SKM-1 (cell line): ENCODE data around the gene LRRC8A.
"Not testable (repeated sequence)": the region's sequence is repeated elsewhere in the genome, so short reads cannot be mapped to it uniquely, and the experiment has no call there.

Source experiments
- DNase-seq: peaks from one replicate; lab custom pipeline; 2025; ENCODE audit not compliant: unreplicated experiment; lab: John Stamatoyannopoulos, UW

Gene LRRC8A

GRCh38 chr9:128947527-128948301 is 65.8 kb downstream of the LRRC8A start, which contains the start of the genes DOLK and NUP188:
Gene DOLK, minus strand, starts transcription at chr9:128947603. Its CDS starts 300 bp downstream, at chr9:128947303.
Gene NUP188, plus strand, starts transcription at chr9:128947699. Its CDS starts 21 bp downstream, at chr9:128947720.
- peak; percentile 82 for DNase-seq

- not testable (repeated sequence) for DNase-seq
These were observed 79.5 kb downstream of the LRRC8A start for GRCh38 chr9:128961403-128961802.
